Right forelimb (tissue), 1 donor: ENCODE results near the gene KLHL29.

Experiments used
- DNase-seq: peaks from one replicate; pipeline ENCODE4 v3.0.0-alpha.2; 2018

Gene KLHL29

DNA sequence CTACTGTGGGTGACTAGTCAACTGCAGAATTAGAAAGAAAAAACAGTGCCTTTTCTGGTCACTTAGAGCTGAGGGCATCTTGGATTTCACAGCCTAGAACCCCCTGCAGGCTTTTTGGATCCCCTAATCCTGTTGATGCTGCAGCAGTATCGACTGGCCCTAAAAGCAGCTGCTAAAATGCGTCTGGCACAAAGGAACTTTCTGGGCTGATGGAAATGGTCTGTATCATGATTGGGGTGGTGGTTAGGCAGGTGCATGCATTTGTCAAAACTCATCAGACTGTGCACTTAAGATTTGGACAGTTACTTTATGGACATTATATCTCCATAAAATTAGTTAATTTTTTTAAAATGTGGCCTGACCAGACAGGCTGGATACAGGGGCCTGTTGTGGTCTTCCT, 149.8 kb downstream of the KLHL29 start:
- DNase-seq, result no peak

DNA sequence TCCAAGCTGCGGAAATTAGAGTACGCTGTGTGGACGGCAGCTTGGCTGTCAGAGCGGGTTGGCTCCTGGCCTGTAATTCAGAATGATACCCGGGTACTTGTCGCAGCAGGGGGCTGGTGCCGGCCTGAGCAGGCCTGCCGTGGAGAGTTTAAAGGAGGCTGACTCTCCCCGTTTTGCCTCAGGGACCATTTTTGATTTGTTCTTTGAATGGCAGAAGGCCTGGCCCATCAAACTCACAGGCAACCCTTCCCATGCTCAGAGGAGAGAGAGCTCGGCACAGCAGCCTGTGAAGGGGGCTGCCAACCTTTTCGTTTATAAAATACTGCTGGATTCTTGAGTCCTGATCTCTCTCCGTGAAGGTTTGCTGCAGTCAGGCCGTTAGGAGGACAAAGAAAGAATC, 151.3 kb downstream of the KLHL29 start:
- no peak for DNase-seq

DNA sequence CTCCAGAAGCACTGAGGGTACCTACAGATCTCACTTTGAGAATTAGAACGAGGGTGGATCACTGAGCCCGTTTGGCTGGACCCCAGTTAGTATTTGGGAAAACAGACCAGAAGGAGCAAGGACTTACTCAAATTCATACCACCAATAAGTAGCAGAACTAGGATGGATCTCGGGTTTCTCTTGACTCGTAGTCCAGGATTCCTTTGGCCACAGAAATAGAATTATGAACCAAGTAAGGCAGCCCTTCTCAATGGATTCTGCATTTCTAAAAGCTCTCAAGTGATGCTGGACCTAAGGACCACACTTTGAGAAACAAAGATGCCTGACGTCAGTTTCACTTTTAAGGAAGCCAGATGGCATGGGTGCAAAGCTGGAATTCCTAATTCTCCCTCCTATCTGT, 153.0 kb downstream of the KLHL29 start:
- DNase-seq, result no peak

DNA sequence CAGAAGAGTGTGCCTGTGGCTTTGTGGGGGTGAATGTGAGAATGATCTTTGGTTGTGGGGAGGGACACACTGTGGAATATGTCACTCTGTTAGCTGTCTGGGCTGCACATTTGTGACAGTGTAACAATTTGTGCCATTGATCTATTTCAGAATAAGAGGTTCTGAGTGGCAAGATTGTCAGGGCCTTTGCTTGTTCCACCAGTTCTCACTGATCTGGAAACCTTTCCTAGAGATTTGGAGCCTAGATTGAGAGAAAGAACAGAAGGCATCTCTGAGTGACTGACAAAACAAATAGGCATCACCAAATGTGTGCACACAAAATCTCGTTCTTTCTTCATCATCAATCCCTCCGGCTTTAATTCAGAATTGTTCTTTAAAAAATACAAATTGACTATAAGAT, 153.6 kb downstream of the KLHL29 start:
- DNase-seq, result no peak

DNA sequence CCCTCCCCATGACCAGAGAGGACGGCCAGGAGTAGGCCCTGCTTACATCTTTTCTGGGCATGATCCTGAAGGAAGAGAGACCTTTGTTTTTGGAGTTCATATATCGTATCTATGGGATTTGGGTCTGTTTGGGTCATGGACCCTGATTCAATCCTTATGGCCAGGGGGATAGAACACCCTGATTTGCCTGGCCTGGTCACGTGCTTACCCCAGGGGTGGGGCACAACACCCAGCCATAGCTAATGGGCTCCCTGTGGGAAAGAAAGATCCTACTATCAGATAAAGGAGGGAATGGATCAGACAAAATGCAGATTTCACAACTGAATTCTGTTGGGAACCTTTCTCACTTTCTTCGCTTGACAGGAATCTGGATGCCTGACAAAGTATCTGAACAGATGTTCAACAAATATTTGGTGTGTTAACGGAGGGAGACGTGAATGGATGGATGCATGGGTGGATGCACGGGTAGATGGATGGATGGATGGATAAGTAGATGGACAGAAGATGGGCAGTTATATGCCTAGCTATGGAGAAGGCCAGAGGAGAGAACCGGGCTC, 155.9 kb downstream of the KLHL29 start:
- no peak for DNase-seq

DNA sequence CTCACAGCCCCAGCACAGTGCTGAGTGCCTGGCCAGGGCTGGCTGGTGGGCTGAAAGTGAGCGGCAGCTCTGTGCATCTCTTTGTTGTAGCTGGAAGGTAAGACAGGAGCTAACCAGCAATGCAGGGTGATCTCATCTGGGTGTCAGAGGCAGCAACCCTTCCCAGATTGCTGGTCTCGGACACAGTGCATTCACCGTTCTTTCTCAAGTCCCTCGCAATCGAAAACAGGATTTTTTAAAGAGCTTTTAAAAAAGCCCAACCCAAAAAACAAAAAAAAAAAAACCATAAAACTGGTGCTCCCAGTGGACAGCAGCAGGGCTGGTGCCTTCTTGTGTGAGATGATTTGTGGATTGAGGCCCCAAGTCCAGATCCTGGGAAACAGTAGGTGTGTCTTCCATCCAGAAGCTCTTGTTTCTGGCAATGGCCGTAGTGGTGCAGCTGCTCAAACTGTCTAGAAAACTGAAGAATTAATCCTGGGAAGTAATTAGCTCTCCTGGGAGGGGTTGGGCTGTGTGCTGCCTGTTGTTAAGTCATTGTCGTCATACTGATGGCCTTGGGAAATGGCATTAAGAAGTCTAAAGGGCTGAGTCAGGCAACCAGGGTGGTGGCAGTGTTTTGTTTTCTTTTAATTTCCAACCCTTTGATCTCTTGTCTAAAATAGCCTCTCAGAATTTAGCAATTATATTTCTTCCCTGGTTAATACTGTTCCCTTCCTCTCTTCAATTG, 156.7 kb downstream of the KLHL29 start:
- DNase-seq, result no peak

DNA sequence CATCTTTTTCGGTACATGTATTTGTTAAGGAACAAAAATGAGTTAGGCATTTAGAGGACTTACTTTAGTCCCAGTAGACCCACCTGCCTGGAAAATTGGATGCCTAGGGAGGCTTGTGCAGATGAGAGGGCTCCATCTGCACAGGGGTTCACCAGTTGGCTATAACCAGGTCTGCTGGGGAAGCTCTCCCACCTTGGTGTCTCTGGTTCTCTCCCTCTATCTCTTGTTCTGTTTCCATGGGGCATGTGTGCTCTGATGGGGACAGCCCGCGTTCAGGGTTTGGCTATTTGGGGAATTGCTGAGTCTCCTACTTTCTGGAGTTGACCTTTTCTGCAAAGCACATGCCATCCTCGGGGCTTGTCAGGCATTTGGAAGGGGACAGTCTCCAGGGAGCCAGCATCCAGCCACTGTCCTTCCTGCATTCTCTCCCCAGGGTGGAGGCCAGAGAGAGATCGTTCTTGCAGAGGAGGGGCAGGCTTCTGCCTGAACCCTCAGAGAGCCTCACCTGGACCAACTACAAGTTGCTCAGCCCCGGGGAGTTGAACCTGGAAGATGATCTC, 157.3 kb downstream of the KLHL29 start:
- DNase-seq, result no peak

DNA sequence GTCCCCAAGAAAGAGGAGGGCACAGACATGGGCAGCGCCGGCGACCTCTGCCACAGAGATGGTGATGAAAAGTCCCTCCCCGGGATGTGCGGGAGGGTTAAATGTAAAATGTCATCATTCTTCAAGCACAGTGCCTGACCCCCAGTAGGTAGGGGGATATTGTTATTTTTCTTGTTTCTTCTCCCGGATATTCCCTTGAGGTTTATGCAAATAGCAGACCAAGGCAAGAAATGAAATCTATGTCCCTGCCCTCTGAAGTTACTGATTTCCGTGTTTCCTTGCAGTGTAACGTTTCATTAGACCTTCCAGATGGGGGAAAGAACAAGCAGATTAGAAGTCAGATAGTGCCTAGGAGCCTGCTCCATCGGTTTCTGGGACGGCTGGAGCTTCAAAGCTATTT, 158.3 kb downstream of the KLHL29 start:
- DNase-seq, result no peak

DNA sequence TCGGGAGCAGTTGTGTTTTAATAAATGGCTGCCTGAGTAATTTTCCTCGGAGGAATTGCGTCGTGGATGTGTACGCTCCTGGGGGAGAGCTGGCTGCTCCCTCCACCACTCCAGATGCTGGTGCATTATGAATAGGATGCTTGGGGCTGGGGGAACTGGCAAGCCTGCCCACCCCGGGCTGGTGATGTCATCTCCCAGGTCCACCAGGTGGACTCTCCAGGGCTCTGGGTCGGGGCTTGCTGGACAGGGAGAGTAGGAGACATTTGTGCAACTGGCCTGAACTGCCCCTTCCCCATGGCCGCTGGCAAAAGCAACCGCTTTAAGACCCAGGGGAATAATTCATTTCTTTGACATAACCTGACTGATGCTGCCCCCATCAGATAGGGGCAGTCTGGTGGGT, 158.7 kb downstream of the KLHL29 start:
- DNase-seq, result no peak

DNA sequence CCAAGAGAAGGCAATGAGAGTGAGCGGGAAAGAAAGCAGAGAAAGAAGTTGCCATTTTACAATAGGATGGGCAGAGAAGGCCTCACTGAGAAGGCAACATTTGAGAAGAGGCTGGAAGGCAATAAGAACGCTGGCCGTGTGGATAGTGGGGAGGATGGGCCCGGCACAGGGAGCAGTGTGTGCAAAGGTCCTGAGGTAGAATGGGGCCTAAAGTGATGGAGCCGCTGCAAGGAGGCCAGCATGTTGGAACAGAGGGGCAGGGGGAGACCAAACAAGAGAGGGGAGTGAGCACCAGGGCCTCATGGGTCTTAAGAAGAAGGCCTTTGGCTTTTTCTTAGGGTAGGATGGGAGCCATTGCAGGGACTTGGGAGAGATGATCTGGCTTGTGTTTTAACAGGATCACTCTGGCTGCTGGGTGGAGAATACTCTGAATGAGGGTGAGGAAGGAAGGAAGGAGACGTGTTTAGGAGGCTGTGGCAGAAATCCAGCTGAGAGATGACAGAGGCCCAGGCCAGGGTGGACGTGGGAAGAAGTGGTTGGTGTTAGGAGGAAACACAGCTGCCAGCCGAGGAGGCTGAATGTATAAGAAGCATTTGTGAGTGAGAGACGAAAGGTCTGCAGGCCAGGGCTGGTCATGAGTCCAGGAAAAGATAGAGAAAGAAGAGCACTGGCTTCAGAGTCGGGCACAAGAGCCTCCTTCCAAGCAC, 159.8 kb downstream of the KLHL29 start:
- no peak for DNase-seq

DNA sequence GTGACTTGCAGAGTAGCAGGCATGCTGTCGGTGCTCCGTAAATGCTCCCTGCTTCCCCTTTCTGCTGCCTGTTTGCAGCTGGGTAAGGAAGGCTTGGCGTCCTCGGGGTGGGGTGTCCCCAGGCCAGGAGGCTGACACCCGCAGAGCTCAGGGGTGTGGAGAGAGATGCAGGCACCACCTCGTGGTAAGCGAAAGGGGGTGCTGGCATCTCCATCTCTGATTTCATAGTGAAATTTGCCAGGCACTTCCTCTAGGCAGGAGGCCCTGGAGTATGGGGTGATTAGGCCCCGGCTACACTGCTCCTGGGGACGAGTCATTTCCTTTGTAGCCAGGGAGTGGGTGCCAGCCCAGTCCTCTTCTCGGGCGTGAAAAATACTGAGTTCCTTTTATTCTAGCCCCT, 160.4 kb downstream of the KLHL29 start:
- no peak for DNase-seq

DNA sequence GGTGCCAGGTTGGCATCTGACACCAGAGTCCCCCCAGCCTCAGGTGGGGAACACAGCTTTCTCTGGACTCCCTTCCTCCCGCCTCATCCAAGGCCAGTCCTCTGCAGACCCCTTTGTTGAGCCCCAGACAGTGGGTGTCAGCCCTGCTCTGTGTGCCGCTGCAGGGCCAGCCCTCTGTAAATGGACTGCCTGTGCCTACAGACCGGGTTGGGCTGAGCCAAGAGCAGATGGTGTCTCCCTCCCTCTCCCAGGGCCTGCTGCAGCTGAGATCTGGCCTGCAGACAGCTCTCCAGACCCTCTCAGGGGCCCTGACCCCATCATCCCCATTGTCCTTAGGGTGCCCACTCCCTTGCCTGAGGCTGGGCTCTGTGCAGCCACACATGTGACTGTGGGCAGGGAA, 160.8 kb downstream of the KLHL29 start:
- DNase-seq, result no peak

DNA sequence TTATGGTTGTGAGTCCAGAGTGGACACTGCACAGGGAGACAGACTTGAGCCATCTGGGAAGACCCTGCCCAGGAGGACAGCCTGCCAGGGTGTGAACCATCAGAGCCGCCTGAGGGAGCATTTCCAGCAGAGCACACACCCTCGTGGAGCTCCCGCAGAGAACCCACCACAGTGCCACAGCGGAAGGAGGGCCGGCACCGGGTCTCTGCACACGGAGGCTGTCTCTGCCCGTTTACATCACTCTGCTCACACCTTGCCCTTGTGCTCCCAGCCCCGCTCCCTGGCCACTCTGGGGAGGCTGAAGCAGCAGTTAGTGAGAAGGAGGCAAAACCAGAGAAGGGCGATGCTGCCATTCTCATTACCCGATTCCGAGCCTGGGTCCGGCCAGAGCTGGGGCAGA, 161.9 kb downstream of the KLHL29 start:
- no peak for DNase-seq

DNA sequence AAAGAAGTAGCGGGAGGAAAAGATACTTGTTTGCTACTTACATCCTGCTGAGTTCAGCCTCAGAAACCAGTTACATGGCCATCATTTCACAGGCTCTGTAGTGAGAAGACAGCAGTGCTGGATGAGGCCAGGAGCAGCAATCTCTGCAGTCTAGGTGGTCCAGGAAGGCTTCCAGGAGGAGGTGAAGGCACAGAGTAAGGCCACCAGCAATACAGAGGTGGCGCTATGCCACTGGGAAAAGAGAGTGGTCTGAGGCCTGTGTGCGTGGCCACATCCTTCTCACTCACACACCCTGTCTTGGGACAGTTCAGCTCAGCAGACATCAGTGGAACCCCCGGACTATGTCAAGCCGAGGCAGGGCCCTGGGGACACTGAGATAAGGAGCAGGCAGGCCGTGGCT, 162.7 kb downstream of the KLHL29 start:
- no peak for DNase-seq

DNA sequence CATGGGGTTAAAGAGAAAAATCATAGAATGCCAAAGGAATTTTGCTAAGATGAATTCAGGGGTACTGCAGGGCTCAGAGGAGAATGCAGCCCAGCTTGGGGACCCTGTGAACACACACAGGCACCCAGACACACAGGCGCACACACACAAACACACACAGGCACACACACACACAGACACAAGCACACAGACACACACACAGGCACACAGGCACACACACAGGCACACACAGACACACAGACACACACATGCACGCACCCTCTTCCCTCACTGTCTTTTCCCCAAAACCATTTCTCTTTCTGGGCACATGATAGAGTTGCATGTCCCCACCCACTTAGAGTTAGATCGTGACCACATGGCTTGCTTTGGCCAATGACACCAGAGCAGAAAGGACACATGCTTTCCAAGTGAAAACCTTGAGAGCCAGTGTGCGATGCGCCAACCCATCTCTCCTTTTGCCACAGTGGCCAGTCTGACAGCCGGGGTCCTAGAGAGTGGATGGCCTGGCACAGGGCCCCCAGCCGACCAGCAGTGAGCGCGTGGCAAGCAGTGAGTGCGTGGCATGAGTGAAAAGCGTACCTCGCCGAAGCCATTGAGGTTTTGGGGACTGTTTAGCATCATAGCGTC, 163.3 kb downstream of the KLHL29 start:
- no peak for DNase-seq

DNA sequence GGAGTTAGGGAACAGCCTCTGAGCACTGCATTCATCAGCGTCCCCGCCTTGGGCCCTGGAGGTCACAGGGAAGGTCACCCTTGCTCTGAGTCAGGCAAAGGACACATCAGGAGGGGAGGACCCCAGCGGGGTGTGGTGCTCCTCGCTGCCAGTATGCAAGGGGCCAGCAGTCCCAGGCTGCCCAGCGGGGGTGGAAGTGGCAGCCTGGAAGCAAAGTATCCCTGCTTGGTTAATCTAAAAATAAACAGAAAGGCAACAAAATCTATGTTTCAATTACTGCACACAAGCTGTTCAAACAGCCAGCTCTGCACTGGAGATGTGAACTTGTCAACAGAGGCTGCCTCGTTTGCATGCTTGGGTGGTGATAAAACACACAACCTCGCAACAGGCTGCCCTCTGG, 164.1 kb downstream of the KLHL29 start:
- DNase-seq, result no peak

DNA sequence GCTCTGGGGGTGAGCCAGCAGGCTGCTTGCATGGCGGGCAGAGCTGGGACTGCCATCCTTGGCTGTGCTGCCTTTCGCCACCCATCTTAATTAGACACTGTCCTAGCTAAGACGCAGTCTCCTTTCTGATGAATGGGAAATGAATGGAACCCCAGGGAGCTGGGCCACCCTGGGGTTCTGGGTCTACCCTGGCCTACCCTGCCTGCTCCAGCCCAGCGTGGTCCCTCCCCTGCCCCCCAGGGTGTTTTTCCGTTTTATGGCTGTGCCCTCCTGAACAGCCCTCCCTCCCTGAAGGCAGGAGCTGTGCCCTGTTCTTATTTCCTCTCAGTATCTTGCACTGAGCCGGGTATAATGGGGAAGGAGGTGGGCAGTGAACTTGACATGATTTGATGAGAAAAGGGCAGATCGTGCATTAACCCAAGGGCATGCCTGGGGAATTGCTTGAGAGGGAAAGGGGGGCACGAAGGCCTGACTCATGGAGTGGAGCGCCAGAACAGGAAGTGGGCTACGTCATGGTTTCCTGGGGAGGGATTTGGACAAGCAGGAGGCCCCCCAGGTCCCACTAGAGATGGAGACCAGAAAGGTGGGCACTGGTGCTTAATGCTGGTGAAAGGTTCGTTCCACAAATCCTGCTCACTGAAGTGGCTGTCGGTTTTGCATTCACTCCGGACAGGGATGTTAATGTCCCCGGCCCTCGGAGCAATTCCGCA, 165.0 kb downstream of the KLHL29 start:
- DNase-seq, result no peak

DNA sequence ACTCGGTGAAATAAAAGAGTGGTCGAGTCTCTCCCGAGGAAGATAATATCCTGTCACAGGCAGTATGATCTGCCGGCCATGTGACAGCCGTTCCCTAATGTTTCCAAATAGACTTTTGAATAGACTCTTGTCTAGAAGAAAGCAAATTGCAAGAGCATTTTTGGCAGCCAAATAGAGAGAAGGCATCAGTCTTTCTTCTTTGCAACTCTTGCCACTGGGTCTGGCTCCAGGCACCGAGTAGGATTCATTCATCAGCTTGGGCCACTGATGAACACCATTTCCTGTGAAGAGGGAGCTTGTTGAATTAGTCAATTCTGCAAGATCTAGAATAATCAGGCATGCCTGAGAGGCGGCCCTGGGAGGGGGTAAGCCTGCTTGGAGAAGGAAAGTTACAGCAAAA, 165.6 kb downstream of the KLHL29 start:
- no peak for DNase-seq

DNA sequence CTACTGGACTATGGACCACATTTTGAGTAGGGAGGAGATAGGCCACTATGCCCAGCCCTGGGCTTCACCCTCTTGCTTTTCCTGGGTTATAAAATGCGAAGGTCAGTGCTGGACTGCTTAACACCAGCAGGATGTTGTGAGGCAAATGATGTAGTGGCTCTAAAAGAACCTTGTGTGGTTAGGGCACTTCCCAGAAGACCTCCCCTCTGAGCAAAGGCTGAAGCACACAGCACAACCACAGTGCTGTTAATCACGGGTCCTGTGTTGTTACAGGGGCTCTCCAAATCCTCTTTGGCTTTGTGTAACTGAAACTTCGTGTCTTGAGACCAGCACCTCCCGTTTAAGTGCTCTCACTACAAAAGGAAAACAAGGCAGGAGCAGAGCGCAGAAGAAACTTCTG, 166.9 kb downstream of the KLHL29 start:
- no peak for DNase-seq

DNA sequence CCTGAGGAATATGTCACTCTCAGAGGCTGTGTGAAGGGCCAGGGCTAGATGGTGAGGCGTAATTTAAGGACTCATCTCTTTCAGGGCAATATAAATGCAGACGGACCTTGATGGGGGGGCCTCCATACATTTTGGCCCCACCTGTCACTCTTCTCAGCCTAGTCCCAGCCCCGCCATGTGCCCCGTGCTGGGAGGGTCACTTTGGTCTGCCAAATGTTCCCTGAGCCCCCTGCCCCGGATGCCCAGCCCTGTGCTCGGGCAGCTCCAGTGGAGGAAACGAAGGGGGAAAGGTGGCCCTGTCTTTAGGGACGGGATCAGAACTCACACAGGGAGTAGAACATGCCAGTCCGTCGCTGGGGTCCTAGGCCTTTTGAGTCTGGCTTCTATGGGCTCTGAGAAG, 168.6 kb downstream of the KLHL29 start:
- no peak for DNase-seq

DNA sequence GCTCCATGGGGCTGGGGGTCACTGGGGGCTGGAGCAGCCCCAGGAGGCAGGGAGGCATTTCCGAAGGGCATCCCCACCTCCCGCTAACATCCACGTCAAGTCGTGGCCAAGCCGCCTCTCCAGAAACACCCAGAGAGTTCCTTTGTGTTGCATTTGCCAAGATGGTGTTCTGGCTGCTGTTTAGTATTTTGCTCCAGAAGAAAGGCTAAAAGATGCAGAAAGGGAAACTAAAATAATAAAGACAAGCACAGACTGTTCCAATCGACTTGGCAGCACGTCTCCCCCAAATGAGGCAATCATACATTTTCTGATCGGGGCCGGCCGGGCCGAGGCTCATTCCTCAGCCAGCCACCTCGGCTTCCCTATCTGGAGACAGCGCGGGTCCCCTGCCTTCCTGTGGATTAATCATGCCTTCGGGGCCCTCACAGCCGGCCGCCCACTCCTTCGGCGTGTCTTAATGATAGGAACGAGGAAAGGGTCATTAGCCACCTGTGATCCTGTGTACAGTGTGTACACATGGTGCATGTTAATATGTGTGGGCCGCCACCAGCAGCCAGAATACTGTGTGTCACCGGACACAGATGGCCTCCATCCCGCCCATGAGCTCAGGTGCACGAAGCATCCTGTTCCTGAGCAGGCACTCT, 169.2 kb downstream of the KLHL29 start:
- peak; percentile 66 for DNase-seq

DNA sequence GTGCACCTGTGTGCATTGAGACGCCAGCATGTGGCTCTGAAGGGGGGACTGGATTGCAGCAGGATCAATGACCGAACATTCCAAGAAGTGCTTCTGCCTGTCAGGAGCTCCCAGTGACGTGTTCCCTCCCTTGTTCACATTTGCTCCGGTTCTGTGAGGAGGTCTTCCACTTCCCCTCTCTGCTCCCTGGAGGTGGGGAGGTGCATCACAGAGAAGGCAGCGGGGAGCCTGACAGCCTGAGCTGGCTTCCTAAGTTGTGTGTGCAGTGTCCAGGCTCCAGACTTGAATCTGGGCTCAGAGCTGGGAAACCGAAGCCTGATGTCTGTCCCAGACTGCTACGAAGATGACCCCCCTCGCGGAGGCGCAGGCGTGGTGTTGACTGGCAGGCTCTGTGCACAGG, 171.0 kb downstream of the KLHL29 start:
- no peak for DNase-seq

DNA sequence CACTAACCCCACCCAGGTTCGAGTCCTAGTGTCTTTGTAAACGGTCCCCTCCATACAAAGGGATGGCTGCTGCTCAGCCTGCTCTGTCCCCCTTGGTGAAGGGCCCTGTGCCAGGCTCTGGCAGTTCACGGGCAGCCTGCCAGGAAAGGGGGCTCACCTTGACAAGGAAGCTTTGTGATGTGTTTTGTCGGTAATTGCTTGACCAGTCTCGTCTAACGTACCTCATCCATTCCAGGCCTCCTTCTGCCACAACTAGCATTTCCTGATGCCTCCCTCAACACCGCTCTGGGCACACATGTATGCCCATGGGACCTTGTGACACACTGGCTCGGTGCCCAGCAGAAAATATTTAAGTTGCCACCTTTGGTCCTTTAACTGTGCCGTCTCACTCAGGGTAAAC, 171.9 kb downstream of the KLHL29 start:
- no peak for DNase-seq
